ENCODE measurements around the gene SLC29A1. TPM values are rescaled to one million over a fixed set of nuclear protein-coding genes. Genes with fewer than 3 reads are reported as not detected.
A peak's percentile ranks its signal among the peaks of the same experiment; 100 is the strongest.

Gene SLC29A1
- total RNA-seq, 1 experiment from 2014 or later: 54.7 TPM

GRCh38 chr6:44219053-44219814 is 4.2 kb upstream of the SLC29A1 start:
- Histone ChIP-seq H3K9me2 (replicated peaks; ENCODE audit: low read length) (no peaks in the 10 kb centered on the region), H3K4me2 (ENCODE audit: low read length) (peak overlapping the region; percentile 85), H3K4me3 (ENCODE audit: low read length) (peak overlapping the region; percentile 70), H3K27ac (ENCODE audit: low read length) (no peak overlapping the region), H2AFZ (ENCODE audit: low read length) (peak overlapping the region; percentile 98), H3K4me1 (ENCODE audit: insufficient read depth, low read length) (peaks cover 21% of the 10 kb centered on the region), H3K79me2 (ENCODE audit: low read length) (peaks cover 5% of the 10 kb centered on the region), H3K36me3 (ENCODE audit: low read depth, low read length) (no peaks in the 10 kb centered on the region), H4K20me1 (ENCODE audit: low read length) (no peaks in the 10 kb centered on the region), H3F3A (ENCODE audit: low read length, unreplicated experiment) (peaks cover 4% of the 10 kb centered on the region), H3K9ac (ENCODE audit: low read length) (peak overlapping the region; percentile 52; the same call in 1 of the 2 replicates), H3K27me3 (ENCODE audit: low read length) (no peaks in the 10 kb centered on the region), H3K9me3 (ENCODE audit: low read length) (no peaks in the 10 kb centered on the region)
- ChIA-PET CTCF (no interaction called here), POLR2A (ENCODE audit: unreplicated experiment) (no interaction called here)
- peak; percentile 72 for DNase-seq
- intact Hi-C loops (cut with micrococcal nuclease): no loop called here
- TF ChIP-seq CTCF (conservative IDR thresholded peaks at IDR 0.05; ENCODE audit: low read depth, low read length) (no peak), EZH2phosphoT487 (IDR thresholded peaks at IDR 0.05; ENCODE audit: borderline replicate concordance, low read length) (no peak), EZH2 (IDR thresholded peaks at IDR 0.05; ENCODE audit: low read length, unreplicated experiment) (no peak)
- peak; percentile 58 for ATAC-seq
- TSS peak; percentile 60 for BruUV-seq (replicated peaks)

- H3K79me2 ChIP-seq (ENCODE audit: low read length): peaks cover 13% of the 10 kb centered on the region
- no peak for ATAC-seq
- peak overlapping the region; percentile 46; the same call in 1 of the 2 replicates for H2AFZ ChIP-seq (ENCODE audit: low read length)
- H3F3A ChIP-seq (ENCODE audit: low read length, unreplicated experiment): peaks cover 4% of the 10 kb centered on the region
- no peaks in the 10 kb centered on the region for H3K9me3 ChIP-seq (ENCODE audit: low read length)
- ChIA-PET CTCF (interaction anchor here (0.6 kb wide), 1 partner anchor 35 kb away, joined by 3 read pairs; no protein-coding TSS in a partner anchor), POLR2A (ENCODE audit: unreplicated experiment) (no interaction called here)
- peak overlapping the region; percentile 70 for H3K4me3 ChIP-seq (ENCODE audit: low read length)
- H3K27me3 ChIP-seq (ENCODE audit: low read length): no peaks in the 10 kb centered on the region
- intact Hi-C loops (cut with micrococcal nuclease): no loop called here
- DNase-seq: no peak
- no peaks in the 10 kb centered on the region for H3K9me2 ChIP-seq (replicated peaks; ENCODE audit: low read length)
- H3K27ac ChIP-seq (ENCODE audit: low read length): no peak overlapping the region
- no peaks in the 10 kb centered on the region for H3K36me3 ChIP-seq (ENCODE audit: low read depth, low read length)
- peaks cover 29% of the 10 kb centered on the region for H3K4me1 ChIP-seq (ENCODE audit: insufficient read depth, low read length)
- BruUV-seq (replicated peaks): TSS peak; percentile 72
- H3K4me2 ChIP-seq (ENCODE audit: low read length): peak overlapping the region; percentile 85
- H4K20me1 ChIP-seq (ENCODE audit: low read length): peaks cover 5% of the 10 kb centered on the region; the same call in 1 of the 2 replicates
- no peak overlapping the region for H3K9ac ChIP-seq (ENCODE audit: low read length)
- TF ChIP-seq EZH2 (IDR thresholded peaks at IDR 0.05; ENCODE audit: low read length, unreplicated experiment): no peak
- no peak for TF ChIP-seq EZH2phosphoT487 (IDR thresholded peaks at IDR 0.05; ENCODE audit: borderline replicate concordance, low read length)
- TF ChIP-seq CTCF (conservative IDR thresholded peaks at IDR 0.05; ENCODE audit: low read depth, low read length): no peak
These were observed 3.3 kb upstream of the SLC29A1 start for GRCh38 chr6:44219815-44220784.
